A673 (cell line): ENCODE data around the gene GLT1D1. TPM values are rescaled to one million over a fixed set of nuclear protein-coding genes. Genes with fewer than 3 reads are reported as not detected.

Experiments
- BruUV-seq: library from RNA; stranded (reverse); fragments of 400-500 nt; replicated peaks from 2 replicates; lab custom pipeline; 2021; lab: Mats Ljungman, UMichigan
- CTCF ChIA-PET: fragments of 300-600 bp; sonication (Branson Sonifier 250); formaldehyde crosslinking; loops from one replicate; lab custom pipeline; 2022; ENCODE audit warnings: antibody characterized with exemption; lab: Charles Lee
- POLR2A ChIA-PET: fragments of 300-600 bp; sonication (Branson Sonifier 250); formaldehyde crosslinking; loops from one replicate; lab custom pipeline; 2022; ENCODE audit warnings: antibody characterized with exemption; ENCODE audit not compliant: low non-redundant PET; lab: Charles Lee
- DNase-seq: peaks from one replicate; pipeline ENCODE4 v3.0.0-alpha.2; 2015; ENCODE audit warnings: low spot score
- H3K27ac ChIP-seq: fragments of 200-600 bp; sonication (generic); 2 replicates; pipeline ENCODE4 v1.5.1; 2016; ENCODE audit warnings: mixed run types, low read depth, mild to moderate bottlenecking, mixed read lengths, antibody characterized with exemption, low read length; ENCODE audit not compliant: poor library complexity, severe bottlenecking
- H3K27me3 ChIP-seq: fragments of 200-600 bp; sonication (generic); replicated peaks from 2 replicates; pipeline ENCODE4 v1.6.1; 2017; ENCODE audit warnings: mixed run types, low read depth, mild to moderate bottlenecking, mixed read lengths, antibody characterized with exemption, low read length; ENCODE audit not compliant: insufficient read depth, poor library complexity
- H3K36me3 ChIP-seq: fragments of 200-600 bp; sonication (generic); 2 replicates; pipeline ENCODE4 v1.6.1; 2016; ENCODE audit warnings: mixed run types, mild to moderate bottlenecking, mixed read lengths, antibody characterized with exemption, low read length; ENCODE audit not compliant: insufficient read depth, poor library complexity, severe bottlenecking
- H3K4me1 ChIP-seq: fragments of 200-600 bp; sonication (generic); 2 replicates; pipeline ENCODE4 v1.6.1; 2017; ENCODE audit warnings: mixed run types, mild to moderate bottlenecking, mixed read lengths, antibody characterized with exemption, low read length; ENCODE audit not compliant: insufficient read depth, poor library complexity, severe bottlenecking
- H3K4me3 ChIP-seq: fragments of 200-600 bp; sonication (generic); 2 replicates; pipeline ENCODE4 v1.5.1; 2016; ENCODE audit warnings: low read depth, mixed run types, mild to moderate bottlenecking, mixed read lengths, low read length; ENCODE audit not compliant: poor library complexity, severe bottlenecking
- H3K9me3 ChIP-seq: fragments of 200-600 bp; sonication (generic); 2 replicates; pipeline ENCODE4 v1.6.1; 2016; ENCODE audit warnings: mixed run types, low read depth, mild to moderate bottlenecking, mixed read lengths, antibody characterized with exemption, low read length; ENCODE audit not compliant: poor library complexity, severe bottlenecking
- EZH2 ChIP-seq: fragments of 200-600 bp; sonication (generic); IDR thresholded peaks from 2 replicates; pipeline ENCODE4 v1.6.1; 2017; ENCODE audit warnings: borderline replicate concordance, low read depth, mild to moderate bottlenecking, mixed read lengths, antibody characterized with exemption, low read length; ENCODE audit not compliant: poor library complexity, severe bottlenecking
- intact Hi-C: fragments of 100-400 bp; cut with micrococcal nuclease; formaldehyde crosslinking; loops from one replicate; pipeline ENCODE4 v1.10.0; 2022; ENCODE audit not compliant: unreplicated experiment
- total RNA-seq: library from RNA; stranded (reverse); gene quantifications from 2 replicates; pipeline ENCODE4 v1.2.3, GENCODE V29; 2021
- TF ChIP-seq, protein P1 (sequence below): fragments of 300-800, 200-600 bp; sonication (generic); conservative IDR thresholded peaks from 2 replicates; pipeline ENCODE4 v1.5.1; 2017; ENCODE audit warnings: low read depth, mild to moderate bottlenecking, antibody characterized with exemption, low read length, moderate library complexity, mixed read lengths

Gene GLT1D1
- total RNA-seq, 1 experiment from 2014 or later: not detected

- TF ChIP-seq, protein P1, sequence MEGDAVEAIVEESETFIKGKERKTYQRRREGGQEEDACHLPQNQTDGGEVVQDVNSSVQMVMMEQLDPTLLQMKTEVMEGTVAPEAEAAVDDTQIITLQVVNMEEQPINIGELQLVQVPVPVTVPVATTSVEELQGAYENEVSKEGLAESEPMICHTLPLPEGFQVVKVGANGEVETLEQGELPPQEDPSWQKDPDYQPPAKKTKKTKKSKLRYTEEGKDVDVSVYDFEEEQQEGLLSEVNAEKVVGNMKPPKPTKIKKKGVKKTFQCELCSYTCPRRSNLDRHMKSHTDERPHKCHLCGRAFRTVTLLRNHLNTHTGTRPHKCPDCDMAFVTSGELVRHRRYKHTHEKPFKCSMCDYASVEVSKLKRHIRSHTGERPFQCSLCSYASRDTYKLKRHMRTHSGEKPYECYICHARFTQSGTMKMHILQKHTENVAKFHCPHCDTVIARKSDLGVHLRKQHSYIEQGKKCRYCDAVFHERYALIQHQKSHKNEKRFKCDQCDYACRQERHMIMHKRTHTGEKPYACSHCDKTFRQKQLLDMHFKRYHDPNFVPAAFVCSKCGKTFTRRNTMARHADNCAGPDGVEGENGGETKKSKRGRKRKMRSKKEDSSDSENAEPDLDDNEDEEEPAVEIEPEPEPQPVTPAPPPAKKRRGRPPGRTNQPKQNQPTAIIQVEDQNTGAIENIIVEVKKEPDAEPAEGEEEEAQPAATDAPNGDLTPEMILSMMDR: no peak
- TF ChIP-seq EZH2: no peak
- no peak overlapping the region for H3K4me3 ChIP-seq
- POLR2A ChIA-PET: no interaction called here
- peak; percentile 38 for DNase-seq
- no peaks in the 10 kb centered on the region for H3K9me3 ChIP-seq
- intact Hi-C loops: no loop called here
- peak overlapping the region; percentile 30 for H3K27ac ChIP-seq
- H3K27me3 ChIP-seq: no peaks in the 10 kb centered on the region
- BruUV-seq: no TSS peak
- CTCF ChIA-PET: no interaction called here
- H3K36me3 ChIP-seq: peaks cover 20% of the 10 kb centered on the region
- H3K4me1 ChIP-seq: peaks cover 8% of the 10 kb centered on the region
Measured at GRCh38 chr12:128810182-128811127, 42.8 kb upstream of the GLT1D1 start.

GRCh38 chr12:128811806-128812205 lies 41.5 kb upstream of the GLT1D1 start:
- H3K9me3 ChIP-seq: no peaks in the 10 kb centered on the region
- CTCF ChIA-PET: no interaction called here
- TF ChIP-seq, protein P1: no peak
- TF ChIP-seq EZH2: no peak
- H3K4me1 ChIP-seq: peaks cover 15% of the 10 kb centered on the region
- no peak overlapping the region for H3K4me3 ChIP-seq
- intact Hi-C loops: no loop called here
- BruUV-seq: no TSS peak
- no peak overlapping the region for H3K27ac ChIP-seq
- DNase-seq: no peak
- POLR2A ChIA-PET: no interaction called here
- peaks cover 20% of the 10 kb centered on the region for H3K36me3 ChIP-seq
- no peaks in the 10 kb centered on the region for H3K27me3 ChIP-seq

DNA sequence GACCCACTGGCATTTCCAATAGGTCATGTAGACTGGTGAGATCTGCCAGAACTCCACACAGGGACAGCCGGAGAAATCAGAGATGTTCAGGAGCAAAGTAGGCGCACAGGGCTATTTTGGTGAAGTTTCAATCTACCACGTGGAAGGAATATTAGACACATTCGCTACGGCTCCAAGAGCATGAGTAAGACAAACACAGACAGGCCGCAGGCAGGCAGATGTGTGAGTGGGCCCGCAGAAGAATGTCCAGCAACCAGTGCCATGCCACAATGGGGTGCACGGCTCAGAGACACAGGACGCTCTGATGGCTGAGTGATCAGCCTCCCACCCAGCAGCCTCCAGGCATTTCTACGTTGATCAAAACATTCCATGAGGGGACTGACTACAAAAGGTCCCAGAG lies 39.9 kb upstream of the GLT1D1 start:
- peaks cover 9% of the 10 kb centered on the region for H3K36me3 ChIP-seq
- H3K27ac ChIP-seq: no peak overlapping the region
- intact Hi-C loops: no loop called here
- BruUV-seq: no TSS peak
- POLR2A ChIA-PET: no interaction called here
- no peak overlapping the region for H3K4me3 ChIP-seq
- peaks cover 30% of the 10 kb centered on the region for H3K4me1 ChIP-seq
- DNase-seq: no peak
- no peak for TF ChIP-seq EZH2
- TF ChIP-seq, protein P1: no peak
- no peaks in the 10 kb centered on the region for H3K27me3 ChIP-seq
- H3K9me3 ChIP-seq: no peaks in the 10 kb centered on the region
- CTCF ChIA-PET: no interaction called here
